Left lung (tissue), 10 donors: Measurements from ENCODE around the gene CRTC1. TPM values are rescaled to one million over a fixed set of nuclear protein-coding genes. Genes with fewer than 3 reads are reported as not detected.

Experiments
- ATAC-seq: fragments of 200-7000 bp; cut with Tn5 transposase; one replicate; pipeline ENCODE4 v1.9.1; 2020; ENCODE audit warnings: moderate library complexity
- DNase-seq, 4 donors: peaks; one replicate each; pipeline ENCODE4 v3.0.0-alpha.2; 2013 to 2020
- H3K27ac ChIP-seq, 2 donors: fragments of 200-600 bp; sonication (generic) in 1 of 2; one replicate each; pipeline versions ENCODE4 v1.5.0 to v1.8.0; 2020 to 2021
- H3K27me3 ChIP-seq, 2 donors: fragments of 200-600 bp; sonication (generic) in 1 of 2; one replicate each; pipeline versions ENCODE4 v1.5.0 to v1.8.0; 2020 to 2021
- H3K36me3 ChIP-seq, 2 donors: fragments of 200-600 bp; sonication (generic) in 1 of 2; one replicate each; pipeline versions ENCODE4 v1.5.0 to v1.8.0; 2020 to 2021
- H3K4me1 ChIP-seq, 2 donors: fragments of 200-600 bp; one replicate each; pipeline ENCODE4 v1.8.0; 2021
- H3K4me3 ChIP-seq, 2 donors: fragments of 200-600 bp; sonication (generic) in 1 of 2; one replicate each; pipeline versions ENCODE4 v1.5.0 to v1.8.0; 2020 to 2021; ENCODE audit warnings: mild to moderate bottlenecking in 1 of 2
- H3K9me3 ChIP-seq, 2 donors: fragments of 200-600 bp; sonication (generic) in 1 of 2; one replicate each; pipeline versions ENCODE4 v1.5.0 to v1.8.0; 2020 to 2021
- CTCF ChIP-seq, 2 donors: fragments of 200-600 bp; sonication (generic) in 1 of 2; IDR thresholded peaks; one replicate each; pipeline versions ENCODE4 v1.5.0 to v1.8.0; 2021; ENCODE audit warnings: antibody characterized with exemption in 2 of 2
- intact Hi-C, 2 donors: fragments of 100-400 bp; cut with DNase I; formaldehyde crosslinking; loops; one replicate each; pipeline versions ENCODE4 v1.11.2 to v1.14.2; 2022
- polyA plus RNA-seq, 6 donors: library from polyadenylated mRNA; unstranded; fragments of 120-200 nt; gene quantifications; one replicate each; pipeline ENCODE4 v1.2.1, GENCODE V29; 2013; ENCODE audit not compliant: insufficient read length in 6 of 6
- total RNA-seq, 2 donors: library from RNA; stranded (reverse); fragmentation: NEBNext Ultra II Directional; extraction: Animal tissue kit (Norgen Biotek cat#: 25700); gene quantifications; one replicate each; pipeline ENCODE4 v1.2.1, GENCODE V29; 2021
- donor health status: DM: no; HTN: yes; CAD: no.
- donor health status: DM: no; HTN: no; CAD: no.

CRTC1 gene
- total and polyA plus RNA-seq, 8 donors: 11.3 to 23.9 (median 14.6) TPM

GRCh38 chr19:18800636-18801035, 117.2 kb downstream of the CRTC1 start:
- no peaks in the 10 kb centered on the region for H3K4me1 ChIP-seq
- no peaks in the 10 kb centered on the region for H3K9me3 ChIP-seq
- H3K36me3 ChIP-seq: no peaks in the 10 kb centered on the region
- peaks cover 0 to 63% of the 10 kb centered on the region in 2 donors for H3K27me3 ChIP-seq
- DNase-seq: no peak
- TF ChIP-seq CTCF (IDR thresholded peaks at IDR 0.05): no peak
- intact Hi-C loops: no loop called here
- no peak overlapping the region for H3K27ac ChIP-seq
- H3K4me3 ChIP-seq: no peak overlapping the region
- no peak for ATAC-seq

- DNase-seq (no peak), ATAC-seq (no peak)
- Histone ChIP-seq H3K4me1 (no peaks in the 10 kb centered on the region), H3K27me3 (peaks cover 0 to 46% of the 10 kb centered on the region in 2 donors), H3K36me3 (no peaks in the 10 kb centered on the region), H3K27ac (no peak overlapping the region), H3K4me3 (no peak overlapping the region), H3K9me3 (no peaks in the 10 kb centered on the region)
- intact Hi-C loops: no loop called here
- no peak for TF ChIP-seq CTCF (IDR thresholded peaks at IDR 0.05)
These were observed 118.9 kb downstream of the CRTC1 start for GRCh38 chr19:18802354-18802753.

- Histone ChIP-seq H3K4me1 (no peaks in the 10 kb centered on the region), H3K36me3 (no peaks in the 10 kb centered on the region), H3K27ac (no peak overlapping the region), H3K27me3 (peaks cover 0 to 33% of the 10 kb centered on the region in 2 donors), H3K4me3 (no peak overlapping the region), H3K9me3 (no peaks in the 10 kb centered on the region)
- TF ChIP-seq CTCF (IDR thresholded peaks at IDR 0.05): no peak
- no peak for DNase-seq
- intact Hi-C loops: no loop called here
- no peak for ATAC-seq
These were observed 120.2 kb downstream of the CRTC1 start for GRCh38 chr19:18803550-18804138.

GRCh38 chr19:18804139-18804601, 120.7 kb downstream of the CRTC1 start:
- no peak overlapping the region for H3K27ac ChIP-seq
- H3K4me3 ChIP-seq: no peak overlapping the region
- peaks cover 2% of the 10 kb centered on the region in 2 donors for H3K4me1 ChIP-seq
- DNase-seq (no peak), ATAC-seq (no peak)
- TF ChIP-seq CTCF (IDR thresholded peaks at IDR 0.05): no peak
- H3K27me3 ChIP-seq: peaks cover 0 to 28% of the 10 kb centered on the region in 2 donors
- no peaks in the 10 kb centered on the region for H3K36me3 ChIP-seq
- intact Hi-C loops: no loop called here
- no peaks in the 10 kb centered on the region for H3K9me3 ChIP-seq

GRCh38 chr19:18804643-18805042, 121.2 kb downstream of the CRTC1 start:
- intact Hi-C loops: no loop called here
- DNase-seq (no peak), ATAC-seq (no peak)
- Histone ChIP-seq H3K4me3 (no peak overlapping the region), H3K36me3 (no peaks in the 10 kb centered on the region), H3K27ac (no peak overlapping the region), H3K27me3 (peaks cover 0 to 28% of the 10 kb centered on the region in 2 donors), H3K9me3 (no peaks in the 10 kb centered on the region), H3K4me1 (peaks cover 3 to 4% of the 10 kb centered on the region in 2 donors)
- no peak for TF ChIP-seq CTCF (IDR thresholded peaks at IDR 0.05)
